Upper lobe of left lung (tissue), 4 donors: ENCODE results near the gene KCNJ14.

ENCODE experiments used
- CTCF ChIP-seq, 6 experiments: fragments of 450-650 bp in 4 of 6; fragments of 200-600 bp in 2 of 6; sonication (generic) in 2 of 6; IDR thresholded peaks; one replicate each; pipeline ENCODE4 v1.5.1; 2016 to 2019; ENCODE audit warnings: antibody characterized with exemption in 6 of 6
- EP300 ChIP-seq, 4 donors: sonication (generic); formaldehyde crosslinking; IDR thresholded peaks; one replicate each; pipeline ENCODE4 v1.5.1; 2017; ENCODE audit warnings: antibody characterized with exemption in 4 of 4, control low read depth in 2 of 4
- POLR2A ChIP-seq, 4 donors: fragments of 450-650 bp; IDR thresholded peaks; one replicate each; pipeline ENCODE4 v1.5.1; 2016 to 2017; ENCODE audit warnings: antibody characterized with exemption in 4 of 4, mild to moderate bottlenecking in 2 of 4
- POLR2AphosphoS5 ChIP-seq, 2 donors: sonication (generic); formaldehyde crosslinking; IDR thresholded peaks; one replicate each; pipeline ENCODE4 v1.5.1; 2017; ENCODE audit warnings: antibody characterized with exemption in 2 of 2

- TF ChIP-seq CTCF (IDR thresholded peaks at IDR 0.05), result no peak
- TF ChIP-seq POLR2A (IDR thresholded peaks at IDR 0.05), result no peak
- no peak for TF ChIP-seq EP300 (IDR thresholded peaks at IDR 0.05)
- TF ChIP-seq POLR2AphosphoS5 (IDR thresholded peaks at IDR 0.05), result no peak
These were observed 9.8 kb downstream of the KCNJ14 start for GRCh38 chr19:48465215-48465614.
